Measurements from ENCODE around the gene CTLA4. TPM values are rescaled to one million over a fixed set of nuclear protein-coding genes. Genes with fewer than 3 reads are reported as not detected.

The CTLA4 gene
- total RNA-seq, 1 experiment from 2014 or later, result not detected

GRCh38 chr2:203842373-203842772 is 25.2 kb upstream of the CTLA4 start:
- no peaks in the 10 kb centered on the region for H4K20me1 ChIP-seq (ENCODE audit: low read length)
- CTCF ChIA-PET, result no interaction called here
- ATAC-seq, result no peak

GRCh38 chr2:203846490-203847105 is 21.0 kb upstream of the CTLA4 start:
- Histone ChIP-seq H3K9ac (ENCODE audit: low read length) (no peak overlapping the region), H3K9me3 (ENCODE audit: low read length) (no peaks in the 10 kb centered on the region), H3K4me3 (ENCODE audit: low read length) (no peak overlapping the region), H3K4me2 (ENCODE audit: low read length) (no peak overlapping the region), H3K4me1 (ENCODE audit: insufficient read depth, low read length) (no peaks in the 10 kb centered on the region), H3K9me2 (replicated peaks; ENCODE audit: low read length) (no peaks in the 10 kb centered on the region), H3K36me3 (ENCODE audit: low read depth, low read length) (no peaks in the 10 kb centered on the region), H4K20me1 (ENCODE audit: low read length) (no peaks in the 10 kb centered on the region), H3K27me3 (ENCODE audit: low read length) (peaks cover 29% of the 10 kb centered on the region), H3F3A (ENCODE audit: low read length, unreplicated experiment) (no peaks in the 10 kb centered on the region), H2AFZ (ENCODE audit: low read length) (no peak overlapping the region), H3K79me2 (ENCODE audit: low read length) (no peaks in the 10 kb centered on the region), H3K27ac (ENCODE audit: low read length) (no peak overlapping the region)
- DNase-seq (no peak), ATAC-seq (no peak)
- BruUV-seq (replicated peaks), result no TSS peak
- intact Hi-C loops (cut with micrococcal nuclease), result no loop called here
- ChIA-PET CTCF (no interaction called here), POLR2A (ENCODE audit: unreplicated experiment) (no interaction called here)
- no peak for TF ChIP-seq EZH2 (IDR thresholded peaks at IDR 0.05; ENCODE audit: low read length, unreplicated experiment)
- TF ChIP-seq EZH2phosphoT487 (IDR thresholded peaks at IDR 0.05; ENCODE audit: borderline replicate concordance, low read length), result no peak
- no peak for TF ChIP-seq CTCF (conservative IDR thresholded peaks at IDR 0.05; ENCODE audit: low read depth, low read length)

More at GRCh38 chr2:203842373-203842772, 25.2 kb upstream of the CTLA4 start:
- H3K9me2 ChIP-seq (replicated peaks; ENCODE audit: low read length), result no peaks in the 10 kb centered on the region
- H3K9ac ChIP-seq (ENCODE audit: low read length), result no peak overlapping the region
- no peaks in the 10 kb centered on the region for H3K36me3 ChIP-seq (ENCODE audit: low read depth, low read length)
- H2AFZ ChIP-seq (ENCODE audit: low read length), result no peak overlapping the region
- no peak overlapping the region for H3K27ac ChIP-seq (ENCODE audit: low read length)
- no peaks in the 10 kb centered on the region for H3K79me2 ChIP-seq (ENCODE audit: low read length)
- POLR2A ChIA-PET (ENCODE audit: unreplicated experiment), result no interaction called here
- DNase-seq, result no peak
- no peaks in the 10 kb centered on the region for H3K9me3 ChIP-seq (ENCODE audit: low read length)
- no TSS peak for BruUV-seq (replicated peaks)
- H3F3A ChIP-seq (ENCODE audit: low read length, unreplicated experiment), result no peaks in the 10 kb centered on the region
- intact Hi-C loops (cut with micrococcal nuclease), result no loop called here
- no peak overlapping the region for H3K4me3 ChIP-seq (ENCODE audit: low read length)
- peaks cover 53% of the 10 kb centered on the region for H3K27me3 ChIP-seq (ENCODE audit: low read length)
- H3K4me1 ChIP-seq (ENCODE audit: insufficient read depth, low read length), result no peaks in the 10 kb centered on the region
- H3K4me2 ChIP-seq (ENCODE audit: low read length), result no peak overlapping the region
- no peak for TF ChIP-seq CTCF (conservative IDR thresholded peaks at IDR 0.05; ENCODE audit: low read depth, low read length)
- no peak for TF ChIP-seq EZH2 (IDR thresholded peaks at IDR 0.05; ENCODE audit: low read length, unreplicated experiment)
- no peak for TF ChIP-seq EZH2phosphoT487 (IDR thresholded peaks at IDR 0.05; ENCODE audit: borderline replicate concordance, low read length)

- TF ChIP-seq CTCF (conservative IDR thresholded peaks at IDR 0.05; ENCODE audit: low read depth, low read length) (no peak), EZH2phosphoT487 (IDR thresholded peaks at IDR 0.05; ENCODE audit: borderline replicate concordance, low read length) (no peak), EZH2 (IDR thresholded peaks at IDR 0.05; ENCODE audit: low read length, unreplicated experiment) (no peak)
- Histone ChIP-seq H3K4me3 (ENCODE audit: low read length) (no peak overlapping the region), H3F3A (ENCODE audit: low read length, unreplicated experiment) (no peaks in the 10 kb centered on the region), H3K79me2 (ENCODE audit: low read length) (no peaks in the 10 kb centered on the region), H3K27ac (ENCODE audit: low read length) (no peak overlapping the region), H3K9ac (ENCODE audit: low read length) (no peak overlapping the region), H3K9me3 (ENCODE audit: low read length) (no peaks in the 10 kb centered on the region), H4K20me1 (ENCODE audit: low read length) (no peaks in the 10 kb centered on the region), H3K4me2 (ENCODE audit: low read length) (no peak overlapping the region), H3K4me1 (ENCODE audit: insufficient read depth, low read length) (no peaks in the 10 kb centered on the region), H3K9me2 (replicated peaks; ENCODE audit: low read length) (no peaks in the 10 kb centered on the region), H3K36me3 (ENCODE audit: low read depth, low read length) (no peaks in the 10 kb centered on the region), H2AFZ (ENCODE audit: low read length) (no peak overlapping the region), H3K27me3 (ENCODE audit: low read length) (peaks cover 28% of the 10 kb centered on the region)
- BruUV-seq (replicated peaks), result no TSS peak
- no peak for DNase-seq
- intact Hi-C loops (cut with micrococcal nuclease), result no loop called here
- no peak for ATAC-seq
- CTCF ChIA-PET, result no interaction called here
- POLR2A ChIA-PET (ENCODE audit: unreplicated experiment), result no interaction called here
These were observed 18.6 kb upstream of the CTLA4 start for GRCh38 chr2:203849010-203849409.
